Measurements from ENCODE around the gene LHX3.

- TF ChIP-seq TAF1 (IDR thresholded peaks at IDR 0.05; ENCODE audit: borderline replicate concordance, low read depth, low read length), result no peak
- TF ChIP-seq, protein P1, sequence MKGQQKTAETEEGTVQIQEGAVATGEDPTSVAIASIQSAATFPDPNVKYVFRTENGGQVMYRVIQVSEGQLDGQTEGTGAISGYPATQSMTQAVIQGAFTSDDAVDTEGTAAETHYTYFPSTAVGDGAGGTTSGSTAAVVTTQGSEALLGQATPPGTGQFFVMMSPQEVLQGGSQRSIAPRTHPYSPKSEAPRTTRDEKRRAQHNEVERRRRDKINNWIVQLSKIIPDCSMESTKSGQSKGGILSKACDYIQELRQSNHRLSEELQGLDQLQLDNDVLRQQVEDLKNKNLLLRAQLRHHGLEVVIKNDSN (IDR thresholded peaks at IDR 0.05; ENCODE audit: borderline replicate concordance, low read depth), result no peak
- TF ChIP-seq, protein P2, sequence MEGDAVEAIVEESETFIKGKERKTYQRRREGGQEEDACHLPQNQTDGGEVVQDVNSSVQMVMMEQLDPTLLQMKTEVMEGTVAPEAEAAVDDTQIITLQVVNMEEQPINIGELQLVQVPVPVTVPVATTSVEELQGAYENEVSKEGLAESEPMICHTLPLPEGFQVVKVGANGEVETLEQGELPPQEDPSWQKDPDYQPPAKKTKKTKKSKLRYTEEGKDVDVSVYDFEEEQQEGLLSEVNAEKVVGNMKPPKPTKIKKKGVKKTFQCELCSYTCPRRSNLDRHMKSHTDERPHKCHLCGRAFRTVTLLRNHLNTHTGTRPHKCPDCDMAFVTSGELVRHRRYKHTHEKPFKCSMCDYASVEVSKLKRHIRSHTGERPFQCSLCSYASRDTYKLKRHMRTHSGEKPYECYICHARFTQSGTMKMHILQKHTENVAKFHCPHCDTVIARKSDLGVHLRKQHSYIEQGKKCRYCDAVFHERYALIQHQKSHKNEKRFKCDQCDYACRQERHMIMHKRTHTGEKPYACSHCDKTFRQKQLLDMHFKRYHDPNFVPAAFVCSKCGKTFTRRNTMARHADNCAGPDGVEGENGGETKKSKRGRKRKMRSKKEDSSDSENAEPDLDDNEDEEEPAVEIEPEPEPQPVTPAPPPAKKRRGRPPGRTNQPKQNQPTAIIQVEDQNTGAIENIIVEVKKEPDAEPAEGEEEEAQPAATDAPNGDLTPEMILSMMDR (IDR thresholded peaks at IDR 0.05), result no peak
- no peak for TF ChIP-seq EP300 (IDR thresholded peaks at IDR 0.05; ENCODE audit: borderline replicate concordance in 1 of 2, low read depth in 1 of 2, low read length in 1 of 2)
- no peak for TF ChIP-seq RFX5 (IDR thresholded peaks at IDR 0.05; ENCODE audit: low read length)
- TF ChIP-seq, protein P3, sequence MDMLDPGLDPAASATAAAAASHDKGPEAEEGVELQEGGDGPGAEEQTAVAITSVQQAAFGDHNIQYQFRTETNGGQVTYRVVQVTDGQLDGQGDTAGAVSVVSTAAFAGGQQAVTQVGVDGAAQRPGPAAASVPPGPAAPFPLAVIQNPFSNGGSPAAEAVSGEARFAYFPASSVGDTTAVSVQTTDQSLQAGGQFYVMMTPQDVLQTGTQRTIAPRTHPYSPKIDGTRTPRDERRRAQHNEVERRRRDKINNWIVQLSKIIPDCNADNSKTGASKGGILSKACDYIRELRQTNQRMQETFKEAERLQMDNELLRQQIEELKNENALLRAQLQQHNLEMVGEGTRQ (IDR thresholded peaks at IDR 0.05; ENCODE audit: borderline replicate concordance, low read depth, low read length), result no peak
- no peak for TF ChIP-seq FOSL2 (IDR thresholded peaks at IDR 0.05; ENCODE audit: borderline replicate concordance, low read depth)
- TF ChIP-seq FOXM1 (IDR thresholded peaks at IDR 0.05; ENCODE audit: low read depth), result no peak
- no peak for TF ChIP-seq POLR2AphosphoS5 (IDR thresholded peaks at IDR 0.05; ENCODE audit: low read depth, low read length)
- no peak for TF ChIP-seq RCOR1 (IDR thresholded peaks at IDR 0.05; ENCODE audit: low read length)
- TF ChIP-seq TCF12 (IDR thresholded peaks at IDR 0.05), result no peak
Measured at GRCh38 chr9:136179761-136180160, 25.2 kb downstream of the LHX3 start.
